Measurements from ENCODE around the gene TMEM174.

GRCh38 chr5:73178265-73178664 is 5.3 kb downstream of the TMEM174 start:
- no peak for TF ChIP-seq CTCF (IDR thresholded peaks at IDR 0.05; ENCODE audit: insufficient read depth, low read depth, low read length)
- TF ChIP-seq EZH2 (IDR thresholded peaks at IDR 0.05; ENCODE audit: insufficient read depth, low read length), result no peak

All from astrocyte (in vitro differentiated cells and primary cell).